ENCODE results near the gene MUC4.
A peak's percentile ranks its signal among the peaks of the same experiment; 100 is the strongest.
"Not testable (repeated sequence)": the region's sequence is repeated elsewhere in the genome, so short reads cannot be mapped to it uniquely, and the experiment has no call there.

MUC4 gene

GRCh38 chr3:195718477-195718984 is 93.2 kb downstream of the MUC4 start:
- no peak for TF ChIP-seq ZFX (IDR thresholded peaks at IDR 0.05)
- no peak for TF ChIP-seq CTCF (conservative IDR thresholded peaks at IDR 0.05)
- H3K27ac ChIP-seq = peak overlapping the region; percentile 30

GRCh38 chr3:195717852-195718476 is 93.8 kb downstream of the MUC4 start:
- H3K27ac ChIP-seq = peak overlapping the region; percentile 30; the same call in 1 of the 2 replicates
- TF ChIP-seq CTCF (conservative IDR thresholded peaks at IDR 0.05) (no peak), ZFX (IDR thresholded peaks at IDR 0.05) (no peak)

GRCh38 chr3:195717416-195717815 is 94.3 kb downstream of the MUC4 start:
- no peak for TF ChIP-seq CTCF (conservative IDR thresholded peaks at IDR 0.05)
- TF ChIP-seq ZFX (IDR thresholded peaks at IDR 0.05) = no peak
- H3K27ac ChIP-seq = no peak overlapping the region

GRCh38 chr3:195715583-195716266 is 96.0 kb downstream of the MUC4 start:
- no peak overlapping the region for H3K27ac ChIP-seq
- no peak for TF ChIP-seq ZFX (IDR thresholded peaks at IDR 0.05)
- TF ChIP-seq CTCF (conservative IDR thresholded peaks at IDR 0.05) = no peak

- no peak for TF ChIP-seq ZFX (IDR thresholded peaks at IDR 0.05)
- no peak for TF ChIP-seq CTCF (conservative IDR thresholded peaks at IDR 0.05)
- H3K27ac ChIP-seq = no peak overlapping the region
These were observed 96.6 kb downstream of the MUC4 start for GRCh38 chr3:195715134-195715533.

GRCh38 chr3:195714380-195715011 is 97.2 kb downstream of the MUC4 start:
- TF ChIP-seq ZFX (IDR thresholded peaks at IDR 0.05) (no peak), CTCF (conservative IDR thresholded peaks at IDR 0.05) (no peak)
- H3K27ac ChIP-seq = no peak overlapping the region

GRCh38 chr3:195713150-195713549 is 98.6 kb downstream of the MUC4 start:
- not testable (repeated sequence) for H3K27ac ChIP-seq

GRCh38 chr3:195712535-195712910 is 99.2 kb downstream of the MUC4 start:
- not testable (repeated sequence) for H3K27ac ChIP-seq
